SU-DHL-6 (cell line): Measurements from ENCODE around the gene ZNF680.

Experiments
- H2AFZ ChIP-seq: fragments of 200-600 bp; sonication (generic); 2 replicates; pipeline ENCODE4 v1.6.1; 2014; ENCODE audit warnings: low read depth, mild to moderate bottlenecking, moderate library complexity, mixed read lengths, antibody characterized with exemption, low read length; ENCODE audit not compliant: severe bottlenecking
- H3F3A ChIP-seq: fragments of 200-600 bp; shearing (Covaris generic); 2 replicates; pipeline ENCODE4 v1.6.0; 2016; ENCODE audit warnings: antibody characterized with exemption, mild to moderate bottlenecking; ENCODE audit not compliant: insufficient read depth
- H3K27ac ChIP-seq: fragments of 200-600 bp; sonication (generic); 2 replicates; pipeline ENCODE4 v1.5.1; 2016; ENCODE audit warnings: low read depth, mild to moderate bottlenecking, low read length, moderate library complexity, mixed read lengths
- H3K27me3 ChIP-seq: fragments of 200-600 bp; sonication (generic), shearing (Covaris generic); 2 replicates; pipeline ENCODE4 v1.6.0; 2014; ENCODE audit warnings: mild to moderate bottlenecking, low read length
- H3K36me3 ChIP-seq: fragments of 200-600 bp; sonication (generic); 2 replicates; pipeline ENCODE4 v1.6.1; 2014; ENCODE audit warnings: mild to moderate bottlenecking, low read length, mixed read lengths
- H3K4me2 ChIP-seq: fragments of 300-600, 200-600 bp; shearing (Covaris generic), sonication (generic); 2 replicates; pipeline ENCODE4 v1.6.0; 2014; ENCODE audit warnings: low read length, low read depth, mild to moderate bottlenecking; ENCODE audit not compliant: poor library complexity, severe bottlenecking
- H3K4me3 ChIP-seq: fragments of 200-600 bp; sonication (generic); 2 replicates; pipeline ENCODE4 v1.5.1; 2014; ENCODE audit warnings: antibody characterized with exemption, low read length, mild to moderate bottlenecking, mixed read lengths; ENCODE audit not compliant: insufficient read depth, poor library complexity, severe bottlenecking
- H3K79me2 ChIP-seq: fragments of 200-600 bp; sonication (generic); 2 replicates; pipeline ENCODE4 v1.6.1; 2014; ENCODE audit warnings: mild to moderate bottlenecking, low read length, moderate library complexity; ENCODE audit not compliant: insufficient read depth
- H3K9ac ChIP-seq: fragments of 200-600 bp; sonication (generic); 2 replicates; pipeline ENCODE4 v1.7.0; 2014; ENCODE audit warnings: mild to moderate bottlenecking, low read length
- H3K9me2 ChIP-seq: fragments of 200-600 bp; sonication (generic); replicated peaks from 2 replicates; pipeline ENCODE4 v1.6.1; 2014; ENCODE audit warnings: low read length; ENCODE audit not compliant: insufficient read depth
- H3K9me3 ChIP-seq: fragments of 200-600 bp; sonication (generic); 2 replicates; pipeline ENCODE4 v1.6.1; 2014; ENCODE audit warnings: low read length, mixed read lengths; ENCODE audit not compliant: insufficient read depth
- H4K20me1 ChIP-seq: fragments of 200-600 bp; sonication (generic); 2 replicates; pipeline ENCODE4 v1.6.1; 2014; ENCODE audit warnings: low read depth, mild to moderate bottlenecking, antibody characterized with exemption, low read length, moderate library complexity, mixed read lengths
- EZH2phosphoT487 ChIP-seq: fragments of 200-600 bp; sonication (generic), shearing (Covaris generic); conservative IDR thresholded peaks from 2 replicates; pipeline ENCODE4 v1.6.1; 2018; ENCODE audit warnings: mild to moderate bottlenecking, antibody characterized with exemption, low read length, moderate library complexity, mixed read lengths
- TF ChIP-seq, protein P1 (sequence below): fragments of 200-600 bp; sonication (generic); IDR thresholded peaks from one replicate; pipeline ENCODE4 v1.5.1; 2017; ENCODE audit warnings: antibody characterized with exemption, mild to moderate bottlenecking, low read length, moderate library complexity; ENCODE audit not compliant: insufficient read depth, poor library complexity, severe bottlenecking

Gene ZNF680

DNA sequence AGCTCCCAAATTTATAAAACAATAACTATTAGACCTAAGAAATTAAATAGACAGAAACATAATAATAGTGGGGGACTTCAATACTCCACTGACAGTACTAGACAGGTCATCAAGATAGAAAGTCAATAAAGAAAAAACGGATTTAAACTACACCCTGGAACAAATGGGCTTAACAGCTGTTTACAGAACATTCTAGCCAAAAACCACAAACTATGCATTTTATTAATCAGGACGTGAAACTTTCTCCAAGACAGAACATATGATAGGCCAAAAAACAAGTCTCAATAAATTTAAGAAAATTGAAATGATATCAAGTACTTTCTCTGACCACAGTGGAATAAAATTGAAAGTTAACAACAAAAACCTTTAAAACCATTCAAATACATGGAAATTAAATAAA is 46.4 kb downstream of the ZNF680 start:
- Histone ChIP-seq H3K36me3 (peaks cover 95% of the 10 kb centered on the region), H3K27me3 (no peaks in the 10 kb centered on the region), H3K9ac (no peak overlapping the region), H3F3A (0 out of 2 replicates have a peak, but pooled peaks cover 10% of the 10 kb centered on the region), H4K20me1 (no peaks in the 10 kb centered on the region), H3K9me2 (no peaks in the 10 kb centered on the region), H3K4me2 (no peak overlapping the region), H3K9me3 (peaks cover 57% of the 10 kb centered on the region; the same call in 1 of the 2 replicates), H2AFZ (no peak overlapping the region), H3K79me2 (peaks cover 51% of the 10 kb centered on the region), H3K27ac (no peak overlapping the region), H3K4me3 (no peak overlapping the region)
- TF ChIP-seq, protein P1, sequence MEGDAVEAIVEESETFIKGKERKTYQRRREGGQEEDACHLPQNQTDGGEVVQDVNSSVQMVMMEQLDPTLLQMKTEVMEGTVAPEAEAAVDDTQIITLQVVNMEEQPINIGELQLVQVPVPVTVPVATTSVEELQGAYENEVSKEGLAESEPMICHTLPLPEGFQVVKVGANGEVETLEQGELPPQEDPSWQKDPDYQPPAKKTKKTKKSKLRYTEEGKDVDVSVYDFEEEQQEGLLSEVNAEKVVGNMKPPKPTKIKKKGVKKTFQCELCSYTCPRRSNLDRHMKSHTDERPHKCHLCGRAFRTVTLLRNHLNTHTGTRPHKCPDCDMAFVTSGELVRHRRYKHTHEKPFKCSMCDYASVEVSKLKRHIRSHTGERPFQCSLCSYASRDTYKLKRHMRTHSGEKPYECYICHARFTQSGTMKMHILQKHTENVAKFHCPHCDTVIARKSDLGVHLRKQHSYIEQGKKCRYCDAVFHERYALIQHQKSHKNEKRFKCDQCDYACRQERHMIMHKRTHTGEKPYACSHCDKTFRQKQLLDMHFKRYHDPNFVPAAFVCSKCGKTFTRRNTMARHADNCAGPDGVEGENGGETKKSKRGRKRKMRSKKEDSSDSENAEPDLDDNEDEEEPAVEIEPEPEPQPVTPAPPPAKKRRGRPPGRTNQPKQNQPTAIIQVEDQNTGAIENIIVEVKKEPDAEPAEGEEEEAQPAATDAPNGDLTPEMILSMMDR: no peak
- no peak for TF ChIP-seq EZH2phosphoT487

DNA sequence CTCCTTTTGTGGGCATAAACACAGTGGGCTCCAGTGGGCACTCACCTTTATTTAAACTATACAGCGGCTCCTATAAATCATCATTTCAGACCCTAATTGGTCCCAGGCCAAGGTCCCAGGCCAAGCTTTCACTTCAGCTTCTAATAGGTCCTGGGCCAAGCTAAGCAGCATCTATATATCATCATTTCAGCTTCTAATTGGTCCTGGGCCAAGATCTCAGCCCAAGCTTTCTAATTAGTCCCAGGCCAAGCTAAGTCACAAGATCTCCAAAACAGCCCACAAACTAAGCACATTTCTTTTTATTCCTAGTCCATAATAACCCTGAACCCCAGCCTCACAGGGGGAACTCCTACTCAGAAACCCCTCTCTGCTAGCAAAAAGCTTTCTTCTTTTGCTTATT is 47.1 kb downstream of the ZNF680 start:
- Histone ChIP-seq H3K9me2 (no peaks in the 10 kb centered on the region), H2AFZ (no peak overlapping the region), H3K27me3 (no peaks in the 10 kb centered on the region), H3K79me2 (peaks cover 51% of the 10 kb centered on the region), H4K20me1 (no peaks in the 10 kb centered on the region), H3K36me3 (peaks cover 95% of the 10 kb centered on the region), H3K9me3 (peaks cover 50% of the 10 kb centered on the region; the same call in 1 of the 2 replicates), H3F3A (0 out of 2 replicates have a peak, but pooled peaks cover 10% of the 10 kb centered on the region), H3K9ac (no peak overlapping the region), H3K27ac (no peak overlapping the region), H3K4me2 (no peak overlapping the region), H3K4me3 (no peak overlapping the region)
- no peak for TF ChIP-seq EZH2phosphoT487
- TF ChIP-seq, protein P1: no peak

DNA sequence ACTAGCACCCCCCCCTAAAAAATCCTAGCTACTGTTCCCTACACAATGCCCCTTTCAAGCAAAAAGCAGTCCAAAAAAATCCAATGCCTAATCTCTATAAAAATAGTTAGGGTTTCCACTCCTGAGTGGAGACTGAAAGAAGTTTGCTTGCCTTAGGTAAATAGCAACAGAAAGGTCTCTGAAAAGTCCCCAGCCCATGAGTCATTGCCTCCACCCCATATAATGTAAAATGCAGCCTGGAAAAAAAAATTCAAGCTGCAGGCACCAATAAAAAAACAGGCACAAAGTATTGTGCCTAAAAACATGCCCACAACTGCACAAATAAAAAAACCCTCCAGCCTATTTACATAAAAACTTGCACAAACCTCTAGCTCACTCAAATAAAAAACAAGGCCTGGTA is 47.5 kb downstream of the ZNF680 start:
- Histone ChIP-seq H3K27ac (no peak overlapping the region), H3K36me3 (peaks cover 91% of the 10 kb centered on the region), H3K4me2 (no peak overlapping the region), H3F3A (0 out of 2 replicates have a peak, but pooled peaks cover 10% of the 10 kb centered on the region), H3K79me2 (peaks cover 53% of the 10 kb centered on the region), H3K27me3 (no peaks in the 10 kb centered on the region), H2AFZ (no peak overlapping the region), H3K9me2 (no peaks in the 10 kb centered on the region), H4K20me1 (no peaks in the 10 kb centered on the region), H3K9me3 (peaks cover 47% of the 10 kb centered on the region; the same call in 1 of the 2 replicates), H3K9ac (no peak overlapping the region), H3K4me3 (no peak overlapping the region)
- no peak for TF ChIP-seq EZH2phosphoT487
- TF ChIP-seq, protein P1: no peak
